Activated naive CD8-positive, alpha-beta T cell (primary cell): ENCODE data around the gene IL9.

Experiments used
- H3K27ac Mint-ChIP-seq: one replicate; pipeline ENCODE4 v1.8.0; 2021; ENCODE audit warnings: mixed read lengths
- H3K27me3 Mint-ChIP-seq: one replicate; pipeline ENCODE4 v1.8.0; 2021; ENCODE audit warnings: mixed read lengths
- H3K36me3 Mint-ChIP-seq: one replicate; pipeline ENCODE4 v1.8.0; 2021; ENCODE audit warnings: mixed read lengths
- H3K4me1 Mint-ChIP-seq: one replicate; pipeline ENCODE4 v1.8.0; 2021; ENCODE audit warnings: low read depth, mixed read lengths
- H3K4me3 Mint-ChIP-seq: one replicate; pipeline ENCODE4 v1.8.0; 2021; ENCODE audit warnings: mild to moderate bottlenecking, mixed read lengths
- H3K9me3 Mint-ChIP-seq: one replicate; pipeline ENCODE4 v1.8.0; 2021; ENCODE audit warnings: low read depth, mixed read lengths

IL9 gene

DNA sequence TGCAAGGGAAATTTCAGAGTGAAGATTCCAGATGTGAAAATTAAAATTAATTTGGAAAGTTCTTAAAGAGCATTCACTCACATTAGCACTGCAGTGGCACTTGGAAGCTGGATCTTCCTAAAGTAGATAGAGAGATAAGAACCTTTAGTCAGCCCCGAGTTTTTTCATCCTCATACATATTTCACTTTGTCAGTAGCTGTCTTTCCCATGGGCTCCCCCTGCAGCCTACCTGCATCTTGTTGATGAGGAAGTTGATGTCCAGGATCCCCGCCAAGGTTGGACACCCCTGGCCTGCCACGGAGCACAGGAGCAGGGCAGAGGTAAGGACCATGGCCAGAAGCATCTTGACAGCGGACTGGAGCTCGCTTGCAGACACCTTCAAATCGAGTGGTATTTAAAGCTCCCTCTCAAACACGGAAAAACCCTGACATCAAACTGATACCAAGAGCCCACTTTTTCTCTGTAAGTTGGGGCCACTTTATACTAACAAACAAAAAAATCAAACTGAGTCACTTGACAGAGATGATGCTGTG lies at the start of gene IL9:
IL9 (minus strand) TSS at position 368 of the 533 bp plus-strand sequence; CDS start at position 343, 25 bp downstream.
- no peak within 1 kb of the TSS for H3K4me3 Mint-ChIP-seq
- H3K27ac Mint-ChIP-seq: no peak within 1 kb of the TSS

DNA sequence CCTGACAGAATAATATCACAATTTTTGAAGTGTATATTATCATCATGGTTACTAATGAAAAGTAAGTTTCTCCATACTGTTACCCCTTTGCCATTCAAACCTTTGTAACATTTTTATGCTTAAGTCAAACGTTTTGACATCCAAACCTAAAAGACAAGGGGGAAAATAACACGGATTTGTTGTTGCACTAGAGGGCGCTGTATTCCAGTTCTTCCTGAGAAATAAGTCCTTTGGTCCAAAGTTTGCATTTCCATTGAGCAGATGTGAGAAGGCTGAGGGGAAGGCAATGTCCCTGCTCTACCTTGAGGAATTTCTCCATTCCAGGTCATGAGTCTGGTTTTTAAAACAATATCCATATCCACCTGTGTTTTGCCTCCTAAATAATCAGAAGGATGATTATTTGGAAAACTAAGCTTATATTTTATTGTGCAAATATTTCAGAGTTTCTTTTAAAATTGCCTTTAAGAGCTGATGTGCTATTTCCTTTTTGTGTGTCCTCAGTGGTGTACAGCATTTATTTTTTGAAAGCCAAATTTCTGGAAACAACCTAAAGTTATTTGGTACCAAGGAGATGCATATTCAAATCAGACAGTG lies 49.4 kb upstream of the IL9 start:
- H3K27ac Mint-ChIP-seq: no peak overlapping the region
- no peaks in the 10 kb centered on the region for H3K9me3 Mint-ChIP-seq
- no peak overlapping the region for H3K4me3 Mint-ChIP-seq
- H3K27me3 Mint-ChIP-seq: peaks cover 8% of the 10 kb centered on the region
- no peaks in the 10 kb centered on the region for H3K4me1 Mint-ChIP-seq
- no peaks in the 10 kb centered on the region for H3K36me3 Mint-ChIP-seq

More for the DNA sequence above, at the start of gene IL9:
- H3K36me3 Mint-ChIP-seq: no peaks in the 10 kb centered on the region
- H3K27me3 Mint-ChIP-seq: peaks cover 8% of the 10 kb centered on the region
- H3K4me1 Mint-ChIP-seq: no peaks in the 10 kb centered on the region
- no peaks in the 10 kb centered on the region for H3K9me3 Mint-ChIP-seq

DNA sequence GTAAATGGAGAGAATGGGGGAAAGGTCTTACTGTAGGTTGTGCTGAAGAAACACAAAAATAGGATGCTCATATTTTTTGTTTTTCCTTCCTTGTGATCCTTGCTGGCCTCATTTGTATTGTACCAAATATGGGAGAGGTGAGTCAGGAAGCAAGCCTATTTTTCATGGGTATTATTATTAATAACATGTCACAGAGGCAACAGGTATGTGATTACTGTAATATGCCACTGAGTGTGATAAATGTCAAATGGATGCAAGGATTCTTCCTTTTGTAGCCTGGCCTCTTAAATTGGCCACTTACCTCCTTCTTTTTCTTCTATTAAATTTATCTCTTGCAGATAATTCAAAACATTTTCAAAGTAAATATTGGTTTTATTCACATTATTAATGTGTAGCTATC lies 48.9 kb upstream of the IL9 start:
- H3K4me3 Mint-ChIP-seq: no peak overlapping the region
- H3K27ac Mint-ChIP-seq: no peak overlapping the region
- peaks cover 8% of the 10 kb centered on the region for H3K27me3 Mint-ChIP-seq
- H3K9me3 Mint-ChIP-seq: no peaks in the 10 kb centered on the region
- no peaks in the 10 kb centered on the region for H3K36me3 Mint-ChIP-seq
- H3K4me1 Mint-ChIP-seq: no peaks in the 10 kb centered on the region

DNA sequence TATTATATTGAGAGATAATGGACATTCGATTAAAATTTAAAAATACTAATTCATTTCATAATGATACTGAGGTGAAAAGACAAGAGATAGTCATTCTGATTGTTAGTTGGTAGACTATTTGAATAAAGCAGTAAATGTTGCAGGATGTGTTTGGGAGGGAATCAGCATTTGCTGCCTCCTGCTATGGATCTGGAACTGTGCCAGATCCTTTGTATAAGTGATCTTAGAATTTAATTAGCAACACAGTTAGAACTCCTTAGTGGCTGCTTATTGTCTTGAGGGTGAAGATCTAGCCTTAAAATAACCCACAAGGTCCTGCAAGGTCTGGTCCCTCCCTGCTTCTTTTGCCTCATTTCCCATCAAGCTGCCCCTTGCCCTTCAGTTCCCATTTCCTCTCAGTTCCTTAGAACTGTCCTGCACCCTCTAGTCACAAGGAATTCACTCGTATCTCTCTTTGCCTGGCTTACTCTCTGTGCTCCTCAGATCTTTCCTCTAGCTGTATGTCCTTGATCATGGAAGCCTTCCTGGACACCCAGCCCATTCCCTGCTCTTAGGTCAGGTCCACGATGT lies 46.6 kb upstream of the IL9 start:
- H3K36me3 Mint-ChIP-seq: no peaks in the 10 kb centered on the region
- H3K27ac Mint-ChIP-seq: no peak overlapping the region
- H3K4me3 Mint-ChIP-seq: no peak overlapping the region
- H3K27me3 Mint-ChIP-seq: peaks cover 11% of the 10 kb centered on the region
- H3K9me3 Mint-ChIP-seq: no peaks in the 10 kb centered on the region
- H3K4me1 Mint-ChIP-seq: no peaks in the 10 kb centered on the region

DNA sequence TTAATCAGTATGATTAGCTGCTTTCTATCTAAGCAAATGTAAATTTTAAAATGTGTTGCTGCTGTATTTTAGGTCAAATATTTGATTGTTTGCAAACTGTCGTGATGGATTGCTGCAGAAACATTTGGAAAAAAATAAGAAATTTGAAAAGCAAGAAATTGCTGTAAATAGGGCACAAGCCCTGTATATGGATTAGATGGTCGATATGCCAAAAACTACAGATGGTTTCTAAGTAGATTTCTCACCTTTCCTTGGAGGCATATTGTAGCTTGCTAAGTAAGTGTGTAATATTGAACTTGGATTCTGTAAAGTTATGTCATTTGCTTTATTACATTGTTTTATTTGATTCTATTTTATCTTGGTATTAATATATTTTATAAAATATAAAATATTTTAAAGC lies 46.1 kb upstream of the IL9 start:
- Mint-ChIP-seq H3K27ac (no peak overlapping the region), H3K4me1 (no peaks in the 10 kb centered on the region), H3K9me3 (no peaks in the 10 kb centered on the region), H3K36me3 (no peaks in the 10 kb centered on the region), H3K27me3 (peaks cover 11% of the 10 kb centered on the region), H3K4me3 (no peak overlapping the region)

DNA sequence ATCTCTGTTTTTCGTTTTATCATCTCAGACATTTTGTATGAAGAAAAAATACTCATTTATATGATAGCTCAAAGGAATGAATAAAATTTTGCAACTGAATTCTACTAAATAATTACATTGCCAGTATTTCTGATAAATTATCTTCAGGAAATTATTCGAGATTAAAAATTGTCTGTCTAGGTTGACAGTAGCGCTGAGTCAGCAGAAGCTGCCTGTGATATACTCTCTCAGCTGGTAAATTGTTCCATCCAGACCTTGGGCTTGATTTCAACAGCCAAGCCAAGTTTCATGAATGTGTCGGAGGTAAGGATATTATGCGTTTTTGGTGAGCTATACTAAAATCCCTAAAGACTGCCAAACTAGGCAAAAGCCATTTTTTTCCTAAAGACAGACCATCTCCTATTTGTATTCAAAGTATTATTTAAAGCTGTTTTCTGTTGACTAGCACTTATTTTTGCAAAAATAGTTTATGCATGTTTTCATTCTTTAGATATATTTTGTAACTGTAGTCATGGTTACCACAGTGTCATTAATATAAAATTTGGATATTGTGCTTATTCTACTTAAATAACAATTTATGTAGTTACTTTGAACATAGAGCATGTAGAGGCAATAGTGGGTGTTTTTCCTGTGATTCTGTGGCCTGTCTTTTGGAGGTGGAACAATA lies 41.7 kb upstream of the IL9 start:
- peaks cover 3% of the 10 kb centered on the region for H3K9me3 Mint-ChIP-seq
- peaks cover 7% of the 10 kb centered on the region for H3K27me3 Mint-ChIP-seq
- no peaks in the 10 kb centered on the region for H3K4me1 Mint-ChIP-seq
- H3K36me3 Mint-ChIP-seq: no peaks in the 10 kb centered on the region
- no peak overlapping the region for H3K4me3 Mint-ChIP-seq
- no peak overlapping the region for H3K27ac Mint-ChIP-seq

DNA sequence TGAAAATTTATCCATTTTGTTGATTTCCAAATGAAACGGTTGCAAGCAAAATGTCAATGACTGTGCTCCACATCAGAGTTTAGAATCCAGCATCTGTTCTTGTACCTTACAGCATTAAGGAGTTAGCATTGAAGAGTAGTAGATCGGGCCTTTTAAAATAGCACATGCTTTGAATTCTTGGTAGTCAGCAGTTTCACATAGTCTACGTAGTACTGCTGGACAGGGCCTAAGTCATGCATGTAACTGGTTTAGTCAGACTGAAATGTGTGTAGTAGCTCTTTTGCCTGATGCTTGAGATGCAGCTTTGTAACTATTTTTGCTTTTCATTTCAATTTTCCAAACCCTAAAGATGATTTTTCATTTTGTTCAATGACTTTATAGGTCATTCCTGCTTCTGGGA lies 39.3 kb upstream of the IL9 start:
- Mint-ChIP-seq H3K4me1 (peaks cover 5% of the 10 kb centered on the region), H3K9me3 (peaks cover 3% of the 10 kb centered on the region), H3K4me3 (no peak overlapping the region), H3K36me3 (no peaks in the 10 kb centered on the region), H3K27ac (no peak overlapping the region), H3K27me3 (peaks cover 21% of the 10 kb centered on the region)

DNA sequence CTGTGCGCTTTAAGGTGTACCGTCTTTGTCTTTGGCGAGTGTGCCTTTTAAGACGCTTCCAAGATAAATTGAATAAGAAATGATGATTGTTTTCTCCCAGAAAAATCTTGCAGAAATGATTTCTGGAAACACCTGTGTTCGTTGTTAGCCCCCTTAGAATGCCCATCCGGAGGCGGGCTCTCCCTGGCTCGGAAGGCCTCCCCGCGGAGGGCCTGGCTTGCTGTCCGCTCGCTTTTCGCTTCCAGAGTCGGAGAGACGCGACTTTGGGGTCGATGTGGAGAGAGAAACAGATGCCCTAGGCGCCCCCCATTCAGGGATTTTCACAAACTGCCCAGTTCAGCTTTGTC lies 35.3 kb upstream of the IL9 start:
- Mint-ChIP-seq H3K27ac (no peak overlapping the region), H3K27me3 (peaks cover 41% of the 10 kb centered on the region), H3K9me3 (peaks cover 3% of the 10 kb centered on the region), H3K4me3 (no peak overlapping the region), H3K4me1 (peaks cover 5% of the 10 kb centered on the region), H3K36me3 (no peaks in the 10 kb centered on the region)

DNA sequence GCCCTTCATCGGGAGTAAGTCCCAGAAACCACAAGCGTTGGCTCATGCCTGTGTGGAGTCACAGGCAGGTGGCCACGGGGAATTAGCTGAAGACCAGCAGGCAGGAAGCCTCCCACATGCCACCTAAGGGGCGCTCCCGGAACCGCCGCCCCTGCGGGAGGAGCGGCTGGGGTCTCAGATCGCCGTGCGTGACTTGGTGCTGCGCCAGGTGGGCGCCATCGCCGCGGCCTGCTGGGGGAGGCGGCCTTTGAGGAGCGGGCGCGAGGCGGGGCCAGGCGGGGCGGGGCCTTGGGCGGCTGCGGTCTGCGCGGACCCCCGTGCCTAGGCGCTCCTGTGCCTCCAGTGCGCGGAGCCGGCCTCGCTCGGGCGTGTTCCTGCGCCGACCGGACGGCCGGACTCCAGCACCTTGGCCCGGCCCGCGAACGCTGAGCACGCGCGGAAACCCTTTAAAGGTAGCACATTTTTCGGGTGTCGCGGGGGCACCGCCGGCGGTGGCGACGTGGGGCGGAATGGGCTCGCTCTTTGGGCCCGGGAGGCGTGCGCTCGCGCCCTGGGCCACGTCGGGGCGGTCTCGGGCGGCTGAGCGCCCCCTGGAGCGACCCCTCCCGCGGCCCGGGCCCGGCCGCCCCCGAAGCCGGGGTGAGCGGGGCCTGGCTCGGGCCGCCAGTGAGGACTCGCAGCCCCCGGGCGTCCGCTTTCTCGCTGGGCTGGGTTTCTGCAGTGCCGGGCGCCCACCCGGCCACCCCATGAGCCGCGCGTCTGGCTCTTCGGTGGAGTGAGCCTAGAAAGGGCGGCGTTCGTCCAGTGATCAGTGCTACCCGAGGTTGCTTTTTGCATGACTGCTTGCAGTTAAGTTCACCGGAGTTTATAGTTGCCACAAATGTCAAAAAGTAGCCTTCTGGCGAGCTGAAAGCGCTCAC lies 34.6 kb upstream of the IL9 start:
- Mint-ChIP-seq H3K36me3 (no peaks in the 10 kb centered on the region), H3K4me1 (peaks cover 5% of the 10 kb centered on the region), H3K9me3 (peaks cover 3% of the 10 kb centered on the region), H3K27me3 (peaks cover 44% of the 10 kb centered on the region), H3K4me3 (peak overlapping the region; percentile 38), H3K27ac (no peak overlapping the region)

DNA sequence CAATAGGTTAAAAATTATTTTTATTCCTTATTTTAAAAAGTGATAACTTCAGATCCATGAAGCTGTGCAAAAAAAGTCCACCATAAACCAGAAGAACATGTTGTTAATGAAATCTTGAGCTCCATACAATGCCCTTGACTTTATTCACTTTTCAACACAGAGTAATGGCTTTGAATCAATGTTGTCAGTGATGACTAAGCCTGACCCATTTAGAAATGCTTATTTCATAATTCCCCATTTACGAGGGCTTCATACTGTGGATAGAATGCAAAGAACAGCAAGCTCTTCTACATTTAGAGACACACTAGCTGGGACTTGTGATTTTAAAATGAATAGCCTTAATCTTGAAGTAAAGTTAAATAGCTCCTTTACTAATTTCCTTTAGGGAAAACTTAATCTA lies 25.7 kb upstream of the IL9 start:
- H3K27ac Mint-ChIP-seq: no peak overlapping the region
- H3K27me3 Mint-ChIP-seq: peaks cover 30% of the 10 kb centered on the region
- no peaks in the 10 kb centered on the region for H3K9me3 Mint-ChIP-seq
- no peaks in the 10 kb centered on the region for H3K36me3 Mint-ChIP-seq
- H3K4me1 Mint-ChIP-seq: no peaks in the 10 kb centered on the region
- H3K4me3 Mint-ChIP-seq: no peak overlapping the region

DNA sequence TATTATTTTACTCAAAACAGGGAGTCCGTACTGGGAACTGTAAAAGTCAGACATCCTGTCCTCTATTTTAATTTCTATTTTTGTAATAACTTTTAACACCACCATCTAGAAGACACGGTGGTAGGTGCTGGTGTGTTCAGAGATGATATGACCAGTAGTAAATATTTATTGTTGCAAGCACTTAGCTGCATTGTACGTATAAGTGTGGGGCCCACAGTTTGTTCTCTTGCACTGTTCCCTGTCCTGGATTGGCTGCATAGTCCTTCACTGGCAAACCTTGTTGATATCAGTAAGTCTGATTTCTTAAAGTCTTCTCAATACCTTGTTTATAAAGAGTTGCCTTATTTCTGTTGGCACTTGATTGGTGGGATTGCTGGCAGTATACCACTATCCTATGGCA lies 24.6 kb upstream of the IL9 start:
- peaks cover 24% of the 10 kb centered on the region for H3K27me3 Mint-ChIP-seq
- no peaks in the 10 kb centered on the region for H3K9me3 Mint-ChIP-seq
- H3K4me3 Mint-ChIP-seq: no peak overlapping the region
- H3K4me1 Mint-ChIP-seq: no peaks in the 10 kb centered on the region
- no peaks in the 10 kb centered on the region for H3K36me3 Mint-ChIP-seq
- H3K27ac Mint-ChIP-seq: no peak overlapping the region

DNA sequence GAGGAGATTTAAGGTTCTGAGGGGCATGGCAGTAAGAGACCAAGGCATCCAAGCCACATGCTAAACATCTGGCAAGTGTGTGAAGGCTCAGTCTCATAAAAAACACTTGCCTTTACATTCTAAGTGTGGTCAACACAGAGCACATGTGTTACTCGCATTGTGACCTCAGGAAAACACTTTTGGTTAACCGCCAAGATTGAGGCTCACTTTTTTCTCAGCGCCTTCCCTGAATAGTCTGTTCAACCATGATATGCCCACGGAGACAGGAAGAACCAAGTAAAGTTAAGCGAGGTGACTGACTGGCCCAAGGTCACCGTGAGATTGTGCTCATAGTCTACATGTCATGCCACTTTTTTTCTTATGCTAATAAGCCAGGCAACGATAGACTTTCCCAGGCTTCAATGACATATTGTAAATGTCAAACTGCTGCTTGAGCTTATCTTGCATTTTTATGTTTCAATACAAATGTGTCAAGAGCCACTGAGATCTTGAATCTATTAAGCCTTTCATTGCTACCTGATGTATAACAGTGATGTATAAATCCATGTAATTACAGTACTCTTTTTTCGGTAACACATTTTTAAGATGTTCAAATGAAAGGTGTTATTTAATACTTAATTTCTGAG lies 21.1 kb upstream of the IL9 start:
- Mint-ChIP-seq H3K9me3 (no peaks in the 10 kb centered on the region), H3K4me1 (no peaks in the 10 kb centered on the region), H3K36me3 (no peaks in the 10 kb centered on the region), H3K4me3 (no peak overlapping the region), H3K27ac (no peak overlapping the region), H3K27me3 (peaks cover 22% of the 10 kb centered on the region)

DNA sequence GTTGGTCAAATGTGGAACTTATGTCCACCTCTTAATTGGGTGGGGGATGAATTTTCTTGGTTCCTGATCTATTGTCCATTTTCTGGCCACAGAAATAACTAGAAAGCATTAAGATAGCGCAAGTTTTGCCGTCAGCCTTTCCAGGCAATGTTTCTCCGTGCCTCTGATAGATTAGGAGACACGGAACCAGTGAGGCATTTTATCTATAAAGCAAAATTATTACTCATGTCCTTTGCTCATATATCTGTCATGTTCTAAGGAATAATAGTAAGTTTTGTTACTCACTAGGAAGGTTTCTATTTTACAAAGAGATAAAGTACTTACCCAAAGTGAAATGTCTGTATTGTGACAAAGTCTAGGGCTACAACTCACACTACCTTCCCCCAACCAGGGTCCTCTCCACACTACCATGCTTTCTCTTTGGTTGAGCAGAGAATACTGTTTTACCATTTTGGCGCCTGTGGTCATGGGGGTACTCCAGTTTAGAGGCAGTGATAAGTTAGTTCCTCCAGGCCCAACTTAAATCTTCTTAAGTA lies 19.9 kb upstream of the IL9 start:
- Mint-ChIP-seq H3K27ac (no peak overlapping the region), H3K36me3 (no peaks in the 10 kb centered on the region), H3K27me3 (peaks cover 22% of the 10 kb centered on the region), H3K9me3 (no peaks in the 10 kb centered on the region), H3K4me1 (no peaks in the 10 kb centered on the region), H3K4me3 (no peak overlapping the region)
